H9 (cell line): ENCODE data around the gene GRM1. TPM values are rescaled to one million over a fixed set of nuclear protein-coding genes. Genes with fewer than 3 reads are reported as not detected.

Experiments
- DNase-seq: peaks from one replicate; pipeline ENCODE4 v3.0.0-alpha.2; 2017
- H2AFZ ChIP-seq: one replicate; pipeline ENCODE4 v1.6.1; 2013; ENCODE audit warnings: mild to moderate bottlenecking, low read length, control low read depth, moderate library complexity
- H2AK5ac ChIP-seq: 2 replicates; pipeline ENCODE4 v1.6.1; 2013; ENCODE audit warnings: low read length, control low read depth, mixed read lengths; ENCODE audit not compliant: insufficient read length
- H2BK120ac ChIP-seq: one replicate; pipeline ENCODE4 v1.6.1; 2013; ENCODE audit warnings: low read depth, mild to moderate bottlenecking, low read length, control low read depth, inconsistent platforms; ENCODE audit not compliant: poor library complexity, severe bottlenecking
- H2BK12ac ChIP-seq: 2 replicates; pipeline ENCODE4 v1.6.1; 2013; ENCODE audit warnings: low read length, control low read depth, mixed read lengths, low read depth; ENCODE audit not compliant: insufficient read length
- H2BK15ac ChIP-seq: 2 replicates; pipeline ENCODE4 v1.6.1; 2013; ENCODE audit warnings: low read depth, low read length, control low read depth
- H2BK20ac ChIP-seq: one replicate; pipeline ENCODE4 v1.6.1; 2013; ENCODE audit warnings: low read depth, mild to moderate bottlenecking, low read length, control low read depth, inconsistent platforms; ENCODE audit not compliant: poor library complexity, severe bottlenecking
- H2BK5ac ChIP-seq: 2 replicates; pipeline ENCODE4 v1.6.1; 2013; ENCODE audit warnings: low read length, control low read depth, mixed read lengths; ENCODE audit not compliant: insufficient read length
- H3K14ac ChIP-seq: 2 replicates; pipeline ENCODE4 v1.6.1; 2013; ENCODE audit warnings: low read length, control low read depth; ENCODE audit not compliant: insufficient read depth
- H3K18ac ChIP-seq: 2 replicates; pipeline ENCODE4 v1.6.1; 2013; ENCODE audit warnings: low read depth, mild to moderate bottlenecking, mixed read lengths, low read length, control low read depth; ENCODE audit not compliant: insufficient read length
- H3K23ac ChIP-seq: 2 replicates; pipeline ENCODE4 v1.6.1; 2013; ENCODE audit warnings: low read length, control low read depth, mixed read lengths, low read depth; ENCODE audit not compliant: insufficient read length
- H3K23me2 ChIP-seq: 2 replicates; pipeline ENCODE4 v1.6.1; 2013; ENCODE audit warnings: low read depth, mild to moderate bottlenecking, mixed read lengths, low read length, control low read depth; ENCODE audit not compliant: insufficient read length, poor library complexity, severe bottlenecking
- H3K27ac ChIP-seq: 2 replicates; pipeline ENCODE4 v1.5.1; 2013; ENCODE audit warnings: low read length, control low read depth, mixed read lengths, low read depth; ENCODE audit not compliant: insufficient read length
- H3K27me3 ChIP-seq: 2 replicates; pipeline ENCODE4 v1.6.1; 2013; ENCODE audit warnings: low read length, control low read depth, inconsistent platforms; ENCODE audit not compliant: insufficient read depth
- H3K4ac ChIP-seq: 2 replicates; pipeline ENCODE4 v1.6.1; 2013; ENCODE audit warnings: low read depth, mild to moderate bottlenecking, control low read depth, inconsistent platforms, low read length, moderate library complexity
- H3K4me1 ChIP-seq: 2 replicates; pipeline ENCODE4 v1.6.1; 2013; ENCODE audit warnings: low read length, control low read depth, inconsistent platforms; ENCODE audit not compliant: insufficient read depth
- H3K4me2 ChIP-seq: 2 replicates; pipeline ENCODE4 v1.6.1; 2013; ENCODE audit warnings: low read length, control low read depth, mixed read lengths; ENCODE audit not compliant: insufficient read length, insufficient read depth
- H3K56ac ChIP-seq: 2 replicates; pipeline ENCODE4 v1.6.1; 2013; ENCODE audit warnings: low read depth, mild to moderate bottlenecking, mixed read lengths, low read length, control low read depth; ENCODE audit not compliant: insufficient read length
- H3K79me1 ChIP-seq: 2 replicates; pipeline ENCODE4 v1.6.1; 2013; ENCODE audit warnings: low read depth, mild to moderate bottlenecking, moderate library complexity, low read length, control low read depth, inconsistent platforms; ENCODE audit not compliant: insufficient read depth, poor library complexity, severe bottlenecking
- H3K79me2 ChIP-seq: 2 replicates; pipeline ENCODE4 v1.6.1; 2013; ENCODE audit warnings: low read length, control low read depth, inconsistent platforms; ENCODE audit not compliant: insufficient read depth
- H3K9ac ChIP-seq: 2 replicates; pipeline ENCODE4 v1.6.1; 2013; ENCODE audit warnings: low read length, control low read depth, mixed read lengths; ENCODE audit not compliant: insufficient read length; ENCODE audit errors: extremely low read depth
- H3K9me3 ChIP-seq: one replicate; pipeline ENCODE4 v1.6.1; 2013; ENCODE audit warnings: low read depth, low read length, inconsistent platforms; ENCODE audit not compliant: control insufficient read depth
- H3T11ph ChIP-seq: one replicate; pipeline ENCODE4 v1.6.1; 2013; ENCODE audit warnings: mild to moderate bottlenecking, low read length, control low read depth, inconsistent platforms
- H4K20me1 ChIP-seq: one replicate; pipeline ENCODE4 v1.6.1; 2013; ENCODE audit not compliant: control insufficient read depth, insufficient read length, insufficient read depth
- H4K5ac ChIP-seq: 2 replicates; pipeline ENCODE4 v1.6.1; 2013; ENCODE audit warnings: low read depth, mild to moderate bottlenecking, mixed read lengths, low read length, control low read depth; ENCODE audit not compliant: insufficient read length
- H4K8ac ChIP-seq: replicated peaks from 2 replicates; pipeline ENCODE4 v1.6.1; 2013; ENCODE audit warnings: low read length, control low read depth, mixed read lengths, low read depth; ENCODE audit not compliant: insufficient read length
- H4K91ac ChIP-seq: 2 replicates; pipeline ENCODE4 v1.6.1; 2013; ENCODE audit warnings: low read depth, mild to moderate bottlenecking, moderate library complexity, mixed read lengths, low read length, control low read depth; ENCODE audit not compliant: insufficient read length
- H3K27ac Mint-ChIP-seq, 3 experiments: 2 replicates in 2 of 3; 3 replicates in 1 of 3; pipeline ENCODE4 v1.8.0; 2020 to 2021; ENCODE audit warnings: mixed read lengths in 3 of 3, mild to moderate bottlenecking in 1 of 3, moderate library complexity in 1 of 3
- H3K27me3 Mint-ChIP-seq: 2 replicates; pipeline ENCODE4 v1.8.0; 2021; ENCODE audit warnings: low read depth, mild to moderate bottlenecking, moderate library complexity, mixed read lengths
- H3K36me3 Mint-ChIP-seq, 3 experiments: 2 replicates in 2 of 3; 3 replicates in 1 of 3; pipeline ENCODE4 v1.8.0; 2020 to 2021; ENCODE audit warnings: low read depth in 3 of 3, mixed read lengths in 3 of 3; ENCODE audit not compliant: insufficient read depth in 1 of 3
- H3K4me1 Mint-ChIP-seq, 2 experiments: 2 replicates each; pipeline ENCODE4 v1.8.0; 2020; ENCODE audit warnings: mixed read lengths in 2 of 2
- H3K4me3 Mint-ChIP-seq, 2 experiments: 2 replicates in 1 of 2; 3 replicates in 1 of 2; pipeline ENCODE4 v1.8.0; 2020 to 2021; ENCODE audit warnings: mild to moderate bottlenecking in 2 of 2, mixed read lengths in 2 of 2, moderate library complexity in 1 of 2
- H3K9me3 Mint-ChIP-seq, 2 experiments: 2 replicates in 1 of 2; 3 replicates in 1 of 2; pipeline ENCODE4 v1.8.0; 2020; ENCODE audit warnings: mild to moderate bottlenecking in 2 of 2, mixed read lengths in 2 of 2, moderate library complexity in 1 of 2
- WGBS: extraction: QIAGEN DNeasy Blood & Tissue Kit; methylation state at CpG from one replicate; pipeline ENCODE4 v1.1.7; 2013; ENCODE audit warnings: missing lambda C conversion rate, low lambda C conversion rate, mixed read lengths; ENCODE audit not compliant: insufficient read length; ENCODE audit errors: extremely low coverage; 5-methylcytosine and 5-hydroxymethylcytosine counted together
- total RNA-seq: library from RNA; stranded (reverse); gene quantifications from 2 replicates; pipeline ENCODE4 v1.2.1, GENCODE V29; 2021
- TF ChIP-seq, protein P1 (sequence below): fragments of 200-600 bp; sonication (generic); conservative IDR thresholded peaks from 3 replicates; pipeline ENCODE4 v1.8.0; 2021; ENCODE audit warnings: antibody characterized with exemption, mild to moderate bottlenecking

Gene GRM1
- total RNA-seq, 1 experiment from 2014 or later: 0.39 TPM

- no CpG with 5 or more reads among the region's 4 CpGs for WGBS
- Histone ChIP-seq H3K23ac (no peak overlapping the region), H4K5ac (no peak overlapping the region), H2AK5ac (no peak overlapping the region), H3K27ac (no peak overlapping the region), H3K79me1 (no peaks in the 10 kb centered on the region), H2AFZ (no peak overlapping the region), H4K20me1 (no peaks in the 10 kb centered on the region), H3K18ac (no peak overlapping the region), H3K14ac (no peak overlapping the region), H3K23me2 (no peaks in the 10 kb centered on the region), H3K56ac (no peak overlapping the region), H4K91ac (no peak overlapping the region), H3K4ac (no peak overlapping the region), H3K4me1 (0 out of 2 replicates have a peak, but pooled peaks cover 2% of the 10 kb centered on the region), H3K4me2 (no peak overlapping the region), H3T11ph (no peak overlapping the region), H3K9me3 (no peaks in the 10 kb centered on the region), H2BK12ac (no peak overlapping the region), H4K8ac (no peak overlapping the region), H3K79me2 (no peaks in the 10 kb centered on the region), H2BK15ac (no peak overlapping the region), H3K27me3 (no peaks in the 10 kb centered on the region), H2BK20ac (no peak overlapping the region), H3K9ac (no peak overlapping the region), H2BK5ac (no peak overlapping the region), H2BK120ac (no peak overlapping the region)
- Mint-ChIP-seq H3K4me1 (peaks cover 0 to 3% of the 10 kb centered on the region in 2 experiments; a peak in 2 of 4 replicates), H3K36me3 (no peaks in the 10 kb centered on the region), H3K27me3 (no peaks in the 10 kb centered on the region), H3K9me3 (peaks cover 0 to 10% of the 10 kb centered on the region in 2 experiments; a peak in 3 of 5 replicates), H3K4me3 (no peak overlapping the region), H3K27ac (no peak overlapping the region)
- TF ChIP-seq, protein P1, sequence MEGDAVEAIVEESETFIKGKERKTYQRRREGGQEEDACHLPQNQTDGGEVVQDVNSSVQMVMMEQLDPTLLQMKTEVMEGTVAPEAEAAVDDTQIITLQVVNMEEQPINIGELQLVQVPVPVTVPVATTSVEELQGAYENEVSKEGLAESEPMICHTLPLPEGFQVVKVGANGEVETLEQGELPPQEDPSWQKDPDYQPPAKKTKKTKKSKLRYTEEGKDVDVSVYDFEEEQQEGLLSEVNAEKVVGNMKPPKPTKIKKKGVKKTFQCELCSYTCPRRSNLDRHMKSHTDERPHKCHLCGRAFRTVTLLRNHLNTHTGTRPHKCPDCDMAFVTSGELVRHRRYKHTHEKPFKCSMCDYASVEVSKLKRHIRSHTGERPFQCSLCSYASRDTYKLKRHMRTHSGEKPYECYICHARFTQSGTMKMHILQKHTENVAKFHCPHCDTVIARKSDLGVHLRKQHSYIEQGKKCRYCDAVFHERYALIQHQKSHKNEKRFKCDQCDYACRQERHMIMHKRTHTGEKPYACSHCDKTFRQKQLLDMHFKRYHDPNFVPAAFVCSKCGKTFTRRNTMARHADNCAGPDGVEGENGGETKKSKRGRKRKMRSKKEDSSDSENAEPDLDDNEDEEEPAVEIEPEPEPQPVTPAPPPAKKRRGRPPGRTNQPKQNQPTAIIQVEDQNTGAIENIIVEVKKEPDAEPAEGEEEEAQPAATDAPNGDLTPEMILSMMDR: no peak
- no peak for DNase-seq
Measured at GRCh38 chr6:146337376-146337775, 308.5 kb downstream of the GRM1 start.
